NCI-H1048 (cell line): ENCODE results near the gene LPP.

Experiments
- DNase-seq: peaks from one replicate; lab custom pipeline; 2025; lab: John Stamatoyannopoulos, UW

The LPP gene

GRCh38 chr3:188759336-188760005 is 605.5 kb downstream of the LPP start:
- no peak for DNase-seq

GRCh38 chr3:188760408-188760807 is 606.5 kb downstream of the LPP start:
- DNase-seq = no peak

- no peak for DNase-seq
These were observed 607.5 kb downstream of the LPP start for GRCh38 chr3:188761439-188761838.

- no peak for DNase-seq
These were observed 608.0 kb downstream of the LPP start for GRCh38 chr3:188761964-188762363.

GRCh38 chr3:188764609-188765008 is 610.7 kb downstream of the LPP start:
- DNase-seq = no peak

GRCh38 chr3:188769831-188770230 is 615.9 kb downstream of the LPP start:
- DNase-seq = no peak

GRCh38 chr3:188772886-188773285 is 618.9 kb downstream of the LPP start:
- DNase-seq = no peak

- no peak for DNase-seq
These were observed 621.5 kb downstream of the LPP start for GRCh38 chr3:188775412-188775811.

- no peak for DNase-seq
These were observed 622.5 kb downstream of the LPP start for GRCh38 chr3:188776447-188776846.

- no peak for DNase-seq
These were observed 624.3 kb downstream of the LPP start for GRCh38 chr3:188778091-188778852.

GRCh38 chr3:188779281-188779980 is 625.5 kb downstream of the LPP start:
- no peak for DNase-seq

GRCh38 chr3:188780193-188781147 is 626.5 kb downstream of the LPP start:
- no peak for DNase-seq

GRCh38 chr3:188782613-188783124 is 628.7 kb downstream of the LPP start:
- DNase-seq = no peak

- no peak for DNase-seq
These were observed 632.5 kb downstream of the LPP start for GRCh38 chr3:188786424-188786823.

- no peak for DNase-seq
These were observed 634.7 kb downstream of the LPP start for GRCh38 chr3:188788621-188789081.

- DNase-seq = no peak
These were observed 635.3 kb downstream of the LPP start for GRCh38 chr3:188789251-188789650.

GRCh38 chr3:188791311-188791710 is 637.4 kb downstream of the LPP start:
- no peak for DNase-seq

- no peak for DNase-seq
These were observed 638.8 kb downstream of the LPP start for GRCh38 chr3:188792793-188793192.

- DNase-seq = no peak
These were observed 642.2 kb downstream of the LPP start for GRCh38 chr3:188796122-188796631.

- DNase-seq = no peak
These were observed 643.1 kb downstream of the LPP start for GRCh38 chr3:188797045-188797444.

GRCh38 chr3:188798556-188799145 is 644.7 kb downstream of the LPP start:
- no peak for DNase-seq
